ENCODE results near the gene CDK17.

The CDK17 gene

DNA sequence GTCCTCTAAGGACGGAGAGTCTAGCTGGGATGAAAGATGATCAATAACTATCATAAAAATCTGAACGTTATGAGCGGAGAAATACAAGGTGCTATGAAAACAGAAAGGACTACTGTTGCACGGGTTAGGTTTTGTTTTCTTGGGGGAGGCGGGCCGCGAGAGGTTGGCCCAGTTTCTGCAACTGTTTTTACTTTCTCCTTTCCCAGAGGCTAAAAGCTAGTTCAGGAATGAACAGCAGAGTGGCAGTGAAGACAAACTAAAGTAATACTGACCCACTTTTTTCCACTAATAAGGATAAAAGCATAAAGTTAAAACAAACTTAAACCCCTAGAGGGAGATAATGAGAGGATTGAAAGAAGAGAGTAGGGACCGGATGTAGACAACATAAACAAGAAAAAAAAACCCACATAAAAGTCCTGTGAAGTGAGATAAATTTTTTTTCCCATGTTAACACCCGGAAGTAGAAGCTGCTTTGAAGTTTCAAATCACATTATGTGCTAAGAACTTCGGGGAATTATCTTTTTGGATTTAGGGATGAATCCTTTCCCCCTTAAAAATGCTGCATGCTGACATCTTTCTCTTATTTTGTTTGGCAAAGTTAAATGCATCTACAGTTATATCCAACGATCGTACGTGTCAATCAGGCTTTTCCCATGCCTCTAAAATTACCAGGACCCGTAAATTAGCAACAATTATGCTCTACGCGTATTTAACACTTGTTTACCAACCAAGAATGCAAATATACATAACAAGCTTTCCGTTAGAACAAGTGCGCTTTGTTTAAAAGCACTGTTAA, 1.0 kb upstream of the CDK17 start:
- peak overlapping the region; percentile 75 for H3K27ac ChIP-seq (ENCODE audit: low read length, poor library complexity, severe bottlenecking)

DNA sequence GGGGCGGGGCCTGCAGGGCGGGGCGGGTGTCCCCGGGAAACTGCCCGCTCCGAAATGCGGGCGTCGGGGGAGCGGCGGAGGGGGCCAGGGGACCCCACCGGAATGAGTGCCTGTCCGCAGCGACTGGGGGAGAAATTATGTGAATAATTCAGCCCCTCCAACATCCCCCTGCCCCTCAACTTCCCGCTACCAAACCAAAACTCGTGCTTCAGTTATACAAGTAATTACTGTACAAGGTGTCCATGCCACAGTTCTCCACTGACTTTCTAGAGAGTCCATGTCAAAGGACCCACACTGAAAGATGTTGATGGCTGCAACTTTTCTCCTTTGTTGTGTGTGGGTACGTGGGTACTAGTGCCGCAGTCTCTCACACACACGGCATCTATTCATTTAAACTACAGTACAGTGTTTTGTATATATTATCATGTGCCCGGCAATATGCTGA, 414 bp upstream of the CDK17 start:
- no peaks in the 10 kb centered on the region for H3K9me3 ChIP-seq (ENCODE audit: control insufficient read depth, low read length)

More for the DNA sequence above, 1.0 kb upstream of the CDK17 start:
- Histone ChIP-seq H3K4me3 (ENCODE audit: insufficient read depth in 1 of 2, low read depth in 1 of 2, low read length in 2 of 2) (peak overlapping the region in 1 of 2 experiments; percentile 90), H2AK5ac (ENCODE audit: low read length, severe bottlenecking) (no peak overlapping the region), H2BK12ac (ENCODE audit: low read length in 2 of 2) (peak overlapping the region in 1 of 2 experiments; percentile 94), H2BK120ac (ENCODE audit: low read depth, low read length) (no peak overlapping the region), H3K4me2 (ENCODE audit: low read length, poor library complexity, severe bottlenecking) (peak overlapping the region; percentile 63), H3K18ac (ENCODE audit: low read depth in 1 of 2, low read length in 2 of 2) (no peak overlapping the region), H2BK5ac (ENCODE audit: low read depth, low read length, poor library complexity, severe bottlenecking) (no peak overlapping the region), H2BK15ac (ENCODE audit: low read depth, poor library complexity, severe bottlenecking) (no peak overlapping the region), H3K23ac (ENCODE audit: low read length in 2 of 2) (no peak overlapping the region), H3K27me3 (ENCODE audit: control insufficient read depth in 1 of 2, insufficient read depth in 1 of 2, low read length in 2 of 2) (no peaks in the 10 kb centered on the region), H3K4me1 (ENCODE audit: control insufficient read depth, insufficient read depth, low read depth, low read length) (no peaks in the 10 kb centered on the region), H3K4ac (ENCODE audit: low read depth in 1 of 2, low read length in 2 of 2) (peak overlapping the region in 1 of 2 experiments; percentile 58), H3K9ac (ENCODE audit: low read length) (peak overlapping the region; percentile 97), H2AFZ (ENCODE audit: low read depth, low read length) (no peak overlapping the region), H4K91ac (ENCODE audit: low read length) (no peak overlapping the region), H4K8ac (ENCODE audit: low read length) (peak overlapping the region; percentile 16), H3K79me1 (replicated peaks; ENCODE audit: low read length, poor library complexity, severe bottlenecking) (no peaks in the 10 kb centered on the region), H3K36me3 (ENCODE audit: control insufficient read depth in 1 of 2, insufficient read depth in 2 of 2, low read depth in 1 of 2, low read length in 2 of 2) (no peaks in the 10 kb centered on the region), H3K9me3 (ENCODE audit: control insufficient read depth, low read length) (no peaks in the 10 kb centered on the region), H3K14ac (ENCODE audit: low read length in 2 of 2) (no peak overlapping the region)
- 8% methylated on average over 13 of the region's 18 CpGs for WGBS
- peak; percentile 93 for DNase-seq

DNA sequence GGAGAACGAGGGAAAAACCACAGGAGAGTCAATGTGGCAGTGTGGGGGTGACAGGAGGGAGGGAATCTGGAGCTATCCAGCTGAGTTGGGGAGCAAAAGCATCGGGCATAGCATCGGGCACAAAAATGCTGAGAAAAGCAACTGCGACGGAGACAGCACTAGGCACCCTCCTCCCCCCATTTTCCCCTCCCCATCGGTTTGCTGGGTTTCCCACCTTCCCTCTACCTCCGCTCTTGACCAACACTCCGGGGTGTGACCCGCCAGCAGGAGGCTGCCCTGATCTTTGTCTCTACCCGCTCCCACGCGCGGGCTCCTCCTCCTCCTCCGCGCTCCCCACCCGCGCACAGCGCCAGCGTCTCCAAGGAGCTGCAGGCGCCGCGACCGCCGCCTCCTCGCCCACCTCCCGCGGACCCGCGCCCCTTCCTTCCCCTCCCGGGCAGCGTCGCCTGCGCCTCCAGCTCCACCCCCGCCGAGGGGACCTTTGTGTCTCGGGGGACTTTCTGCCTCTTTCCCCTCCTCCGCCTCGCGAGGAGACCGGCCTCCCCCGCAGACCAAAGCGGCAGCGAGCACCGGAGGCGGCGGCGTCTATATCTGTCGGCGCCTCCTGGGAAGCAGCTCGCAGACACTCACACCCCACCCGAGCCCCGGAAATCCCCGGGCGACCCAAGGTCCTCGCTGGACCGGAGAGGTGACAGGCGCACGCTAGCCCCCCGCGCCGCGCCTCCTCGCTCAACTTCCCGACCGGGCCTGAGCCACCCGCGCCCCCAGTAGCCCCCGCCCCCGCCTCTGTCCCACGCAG, 920 bp downstream of the CDK17 start:
- WGBS = 0% methylated on average over 58 of the region's 70 CpGs
- H3K4ac ChIP-seq (ENCODE audit: low read depth in 1 of 2, low read length in 2 of 2) = peak overlapping the region in 1 of 2 experiments; percentile 60

More for the DNA sequence above, 414 bp upstream of the CDK17 start:
- H4K8ac ChIP-seq (ENCODE audit: low read length) = peak overlapping the region; percentile 16
- H3K4ac ChIP-seq (ENCODE audit: low read depth in 1 of 2, low read length in 2 of 2) = peak overlapping the region in 1 of 2 experiments; percentile 61
- H3K36me3 ChIP-seq (ENCODE audit: control insufficient read depth in 1 of 2, insufficient read depth in 2 of 2, low read depth in 1 of 2, low read length in 2 of 2) = no peaks in the 10 kb centered on the region
- H3K27me3 ChIP-seq (ENCODE audit: control insufficient read depth in 1 of 2, insufficient read depth in 1 of 2, low read length in 2 of 2) = no peaks in the 10 kb centered on the region
- H2BK12ac ChIP-seq (ENCODE audit: low read length in 2 of 2) = peak overlapping the region; percentile 42 to 94
- H3K14ac ChIP-seq (ENCODE audit: low read length in 2 of 2) = peak overlapping the region in 1 of 2 experiments; percentile 60
- H3K79me1 ChIP-seq (replicated peaks; ENCODE audit: low read length, poor library complexity, severe bottlenecking) = no peaks in the 10 kb centered on the region
- H4K91ac ChIP-seq (ENCODE audit: low read length) = no peak overlapping the region
- peak overlapping the region; percentile 97 for H3K9ac ChIP-seq (ENCODE audit: low read length)
- whole genome bisulfite sequencing = 5% methylated on average over 5 of the region's 20 CpGs
- H3K23ac ChIP-seq (ENCODE audit: low read length in 2 of 2) = peak overlapping the region in 1 of 2 experiments; percentile 89
- H2AK5ac ChIP-seq (ENCODE audit: low read length, severe bottlenecking) = no peak overlapping the region
- H3K18ac ChIP-seq (ENCODE audit: low read depth in 1 of 2, low read length in 2 of 2) = peak overlapping the region; percentile 2 to 88
- peak; percentile 71 for DNase-seq
- H3K4me1 ChIP-seq (ENCODE audit: control insufficient read depth, insufficient read depth, low read depth, low read length) = peaks cover 1% of the 10 kb centered on the region
- H2BK120ac ChIP-seq (ENCODE audit: low read depth, low read length) = peak overlapping the region; percentile 84
- H2AFZ ChIP-seq (ENCODE audit: low read depth, low read length) = peak overlapping the region; percentile 18
- peak overlapping the region; percentile 63 for H3K4me2 ChIP-seq (ENCODE audit: low read length, poor library complexity, severe bottlenecking)
- H2BK5ac ChIP-seq (ENCODE audit: low read depth, low read length, poor library complexity, severe bottlenecking) = no peak overlapping the region
- H2BK15ac ChIP-seq (ENCODE audit: low read depth, poor library complexity, severe bottlenecking) = no peak overlapping the region
- peak overlapping the region; percentile 90 to 96 for H3K4me3 ChIP-seq (ENCODE audit: insufficient read depth in 1 of 2, low read depth in 1 of 2, low read length in 2 of 2)
- H3K27ac ChIP-seq (ENCODE audit: low read length, poor library complexity, severe bottlenecking) = peak overlapping the region; percentile 75

More for the DNA sequence above, 920 bp downstream of the CDK17 start:
- Histone ChIP-seq H4K8ac (ENCODE audit: low read length) (peak overlapping the region; percentile 76), H3K9ac (ENCODE audit: low read length) (peak overlapping the region; percentile 95), H2BK120ac (ENCODE audit: low read depth, low read length) (peak overlapping the region; percentile 92), H3K23ac (ENCODE audit: low read length in 2 of 2) (peak overlapping the region; percentile 18 to 51), H3K79me1 (replicated peaks; ENCODE audit: low read length, poor library complexity, severe bottlenecking) (no peaks in the 10 kb centered on the region), H3K4me3 (ENCODE audit: insufficient read depth in 1 of 2, low read depth in 1 of 2, low read length in 2 of 2) (peak overlapping the region; percentile 93 to 96), H3K27ac (ENCODE audit: low read length, poor library complexity, severe bottlenecking) (peak overlapping the region; percentile 84), H2BK5ac (ENCODE audit: low read depth, low read length, poor library complexity, severe bottlenecking) (peak overlapping the region; percentile 97), H2BK15ac (ENCODE audit: low read depth, poor library complexity, severe bottlenecking) (peak overlapping the region; percentile 94), H3K27me3 (ENCODE audit: control insufficient read depth in 1 of 2, insufficient read depth in 1 of 2, low read length in 2 of 2) (no peaks in the 10 kb centered on the region), H4K91ac (ENCODE audit: low read length) (peak overlapping the region; percentile 18), H3K14ac (ENCODE audit: low read length in 2 of 2) (peak overlapping the region; percentile 74), H3K36me3 (ENCODE audit: control insufficient read depth in 1 of 2, insufficient read depth in 2 of 2, low read depth in 1 of 2, low read length in 2 of 2) (peaks cover 0 to 5% of the 10 kb centered on the region in 2 experiments), H2AFZ (ENCODE audit: low read depth, low read length) (peak overlapping the region; percentile 43), H3K9me3 (ENCODE audit: control insufficient read depth, low read length) (no peaks in the 10 kb centered on the region), H2AK5ac (ENCODE audit: low read length, severe bottlenecking) (no peak overlapping the region), H3K18ac (ENCODE audit: low read depth in 1 of 2, low read length in 2 of 2) (peak overlapping the region; percentile 95 to 98), H2BK12ac (ENCODE audit: low read length in 2 of 2) (peak overlapping the region; percentile 23), H3K4me1 (ENCODE audit: control insufficient read depth, insufficient read depth, low read depth, low read length) (peaks cover 3% of the 10 kb centered on the region), H3K4me2 (ENCODE audit: low read length, poor library complexity, severe bottlenecking) (peak overlapping the region; percentile 61)
- peak; percentile 77 for DNase-seq
